GM19238 (cell line): ENCODE measurements around the gene NR2F1.

ENCODE experiments used
- DNase-seq: peaks from one replicate; pipeline ENCODE4 v3.0.0; 2011; ENCODE audit warnings: low spot score; ENCODE audit not compliant: insufficient read length

NR2F1 gene

GRCh38 chr5:93590493-93590892, 7.5 kb downstream of the NR2F1 start:
- DNase-seq, result no peak

GRCh38 chr5:93591323-93591945, 8.4 kb downstream of the NR2F1 start:
- DNase-seq, result no peak

- DNase-seq, result no peak
These were observed 9.9 kb downstream of the NR2F1 start for GRCh38 chr5:93592883-93593282.

- no peak for DNase-seq
These were observed 10.6 kb downstream of the NR2F1 start for GRCh38 chr5:93593476-93594131.

- no peak for DNase-seq
These were observed 11.8 kb downstream of the NR2F1 start for GRCh38 chr5:93594591-93595419.

GRCh38 chr5:93595420-93596147, 12.6 kb downstream of the NR2F1 start:
- DNase-seq, result no peak

- no peak for DNase-seq
These were observed 13.3 kb downstream of the NR2F1 start for GRCh38 chr5:93596310-93596675.

- no peak for DNase-seq
These were observed 13.9 kb downstream of the NR2F1 start for GRCh38 chr5:93596676-93597490.

GRCh38 chr5:93598091-93599000, 15.3 kb downstream of the NR2F1 start:
- no peak for DNase-seq

GRCh38 chr5:93599001-93599379, 16.0 kb downstream of the NR2F1 start:
- no peak for DNase-seq

GRCh38 chr5:93599399-93600120, 16.5 kb downstream of the NR2F1 start:
- DNase-seq, result no peak

GRCh38 chr5:93600409-93601070, 17.5 kb downstream of the NR2F1 start:
- DNase-seq, result no peak

- DNase-seq, result no peak
These were observed 18.2 kb downstream of the NR2F1 start for GRCh38 chr5:93601071-93601801.

- DNase-seq, result no peak
These were observed 18.8 kb downstream of the NR2F1 start for GRCh38 chr5:93601802-93602155.

GRCh38 chr5:93602241-93603077, 19.4 kb downstream of the NR2F1 start:
- DNase-seq, result no peak

- no peak for DNase-seq
These were observed 20.2 kb downstream of the NR2F1 start for GRCh38 chr5:93603078-93603792.
